VCaP (cell line): Measurements from ENCODE around the gene DMRTC2.

Experiments
- H3K27ac ChIP-seq: fragments of 450-650 bp; 2 replicates; pipeline ENCODE4 v1.5.1; 2017
- TF ChIP-seq, protein P1 (sequence below): fragments of 450-650 bp; conservative IDR thresholded peaks from 2 replicates; pipeline ENCODE4 v1.5.1; 2017; ENCODE audit warnings: mild to moderate bottlenecking, moderate library complexity

Gene DMRTC2

DNA sequence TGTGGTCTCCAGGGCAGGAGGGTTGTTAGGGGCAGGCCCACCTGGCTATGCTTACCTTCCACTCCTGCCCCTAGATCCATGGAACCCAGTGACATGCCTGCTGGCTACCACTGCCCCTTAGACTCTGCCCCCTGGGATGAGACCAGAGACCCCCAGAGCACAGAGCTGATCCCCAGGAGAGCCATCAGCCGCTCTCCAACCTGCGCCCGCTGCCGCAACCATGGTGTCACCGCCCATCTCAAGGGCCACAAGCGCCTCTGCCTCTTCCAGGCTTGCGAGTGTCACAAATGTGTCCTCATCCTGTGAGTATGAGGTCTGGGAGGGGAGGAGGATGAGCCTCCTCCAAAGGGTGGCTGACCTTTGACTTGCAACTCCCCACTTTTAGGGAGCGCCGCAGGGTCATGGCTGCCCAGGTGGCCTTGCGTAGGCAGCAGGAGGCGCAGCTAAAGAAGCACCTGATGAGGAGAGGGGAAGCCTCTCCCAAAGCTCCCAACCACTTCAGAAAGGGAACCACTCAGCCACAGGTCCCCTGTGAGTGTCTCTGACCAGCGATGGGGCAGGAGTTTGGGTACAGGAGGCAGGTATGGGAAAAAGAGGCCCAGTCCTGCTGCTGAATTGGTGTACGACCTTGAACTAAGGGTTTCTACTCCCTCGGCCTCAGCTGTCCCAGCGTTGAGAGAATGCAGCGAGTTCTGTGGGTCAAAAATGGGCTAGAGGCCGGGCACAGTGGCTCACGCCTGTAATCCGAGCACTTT, 2.7 kb downstream of the DMRTC2 start:
- no peak overlapping the region for H3K27ac ChIP-seq
- TF ChIP-seq, protein P1, sequence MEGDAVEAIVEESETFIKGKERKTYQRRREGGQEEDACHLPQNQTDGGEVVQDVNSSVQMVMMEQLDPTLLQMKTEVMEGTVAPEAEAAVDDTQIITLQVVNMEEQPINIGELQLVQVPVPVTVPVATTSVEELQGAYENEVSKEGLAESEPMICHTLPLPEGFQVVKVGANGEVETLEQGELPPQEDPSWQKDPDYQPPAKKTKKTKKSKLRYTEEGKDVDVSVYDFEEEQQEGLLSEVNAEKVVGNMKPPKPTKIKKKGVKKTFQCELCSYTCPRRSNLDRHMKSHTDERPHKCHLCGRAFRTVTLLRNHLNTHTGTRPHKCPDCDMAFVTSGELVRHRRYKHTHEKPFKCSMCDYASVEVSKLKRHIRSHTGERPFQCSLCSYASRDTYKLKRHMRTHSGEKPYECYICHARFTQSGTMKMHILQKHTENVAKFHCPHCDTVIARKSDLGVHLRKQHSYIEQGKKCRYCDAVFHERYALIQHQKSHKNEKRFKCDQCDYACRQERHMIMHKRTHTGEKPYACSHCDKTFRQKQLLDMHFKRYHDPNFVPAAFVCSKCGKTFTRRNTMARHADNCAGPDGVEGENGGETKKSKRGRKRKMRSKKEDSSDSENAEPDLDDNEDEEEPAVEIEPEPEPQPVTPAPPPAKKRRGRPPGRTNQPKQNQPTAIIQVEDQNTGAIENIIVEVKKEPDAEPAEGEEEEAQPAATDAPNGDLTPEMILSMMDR = no peak

DNA sequence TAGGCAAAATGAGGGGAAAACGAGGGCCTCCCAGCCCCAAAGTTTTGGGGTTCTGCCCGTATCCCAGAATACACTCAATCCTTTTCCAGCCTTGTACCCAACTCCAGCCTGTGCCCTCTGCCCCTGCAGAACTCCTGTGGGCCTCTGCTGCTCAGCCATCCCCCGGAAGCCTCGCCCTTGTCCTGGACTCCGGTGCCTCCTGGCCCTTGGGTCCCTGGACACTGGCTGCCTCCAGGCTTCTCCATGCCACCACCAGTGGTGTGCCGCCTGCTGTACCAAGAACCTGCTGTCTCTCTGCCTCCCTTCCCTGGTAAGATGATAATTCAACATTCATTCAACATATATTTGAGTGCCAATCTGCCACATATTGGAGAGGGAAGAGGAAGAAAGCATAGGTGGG, 3.8 kb downstream of the DMRTC2 start:
- TF ChIP-seq, protein P1 = no peak

DNA sequence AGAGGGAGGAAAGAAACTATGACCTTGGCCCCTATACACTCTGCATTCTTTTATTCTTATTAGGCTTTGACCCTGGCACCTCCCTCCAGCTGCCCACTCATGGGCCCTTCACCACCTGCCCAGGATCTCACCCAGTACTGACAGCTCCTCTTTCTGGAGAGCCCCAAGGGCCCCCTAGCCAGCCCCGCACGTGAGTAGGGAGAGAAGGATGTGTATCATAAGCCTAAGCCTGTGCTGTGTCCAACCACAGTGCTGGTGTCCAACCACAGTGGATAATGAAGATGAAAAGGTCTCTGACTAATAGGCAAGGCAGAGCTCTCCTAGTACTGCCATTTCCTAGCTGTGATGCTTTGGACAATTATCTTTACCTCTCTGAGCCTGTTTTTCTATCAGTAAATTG, 4.2 kb downstream of the DMRTC2 start:
- TF ChIP-seq, protein P1 = no peak
- no peak overlapping the region for H3K27ac ChIP-seq

More for the DNA sequence above, 3.8 kb downstream of the DMRTC2 start:
- no peak overlapping the region for H3K27ac ChIP-seq

DNA sequence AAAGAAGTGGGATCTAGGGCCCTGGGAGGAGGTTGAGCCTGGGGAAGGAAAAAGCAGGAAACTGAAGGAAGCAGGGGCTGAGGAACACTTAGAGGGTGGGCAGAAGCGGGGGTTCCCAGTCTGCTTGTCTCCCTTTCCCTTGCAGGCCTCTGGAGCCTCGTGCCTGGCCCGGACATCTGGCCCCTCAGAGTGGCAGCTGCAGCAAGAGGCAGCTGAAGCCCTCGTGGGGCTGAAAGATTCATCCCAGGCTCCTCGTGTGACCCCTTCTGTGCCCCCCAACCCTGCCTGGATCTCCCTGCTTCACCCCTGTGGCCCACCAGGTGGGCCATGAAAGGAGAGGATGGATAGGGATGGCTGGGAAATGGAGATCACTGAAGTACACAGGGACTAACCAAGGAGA, 5.5 kb downstream of the DMRTC2 start:
- H3K27ac ChIP-seq = no peak overlapping the region
- TF ChIP-seq, protein P1 = no peak

DNA sequence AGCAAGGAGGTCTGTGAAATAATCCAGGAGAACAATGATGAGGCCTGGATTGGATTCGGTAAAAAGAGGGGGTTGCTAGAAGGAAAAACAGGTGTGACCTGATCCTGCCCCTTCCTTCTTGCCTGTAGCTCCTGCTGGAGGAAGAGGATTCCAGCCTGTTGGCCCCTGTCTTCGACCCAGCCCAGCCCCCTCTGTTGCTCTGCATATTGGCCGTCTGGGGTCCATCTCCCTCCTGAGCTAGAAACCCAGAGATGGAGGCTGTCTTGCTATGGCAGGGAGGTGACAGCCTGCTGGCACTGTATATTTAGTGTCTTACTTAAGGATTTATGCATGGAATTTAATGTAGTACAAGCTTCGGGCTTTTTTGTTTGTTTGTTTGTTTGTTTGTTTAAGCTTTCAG, 6.6 kb downstream of the DMRTC2 start:
- TF ChIP-seq, protein P1 = no peak
- H3K27ac ChIP-seq = no peak overlapping the region

DNA sequence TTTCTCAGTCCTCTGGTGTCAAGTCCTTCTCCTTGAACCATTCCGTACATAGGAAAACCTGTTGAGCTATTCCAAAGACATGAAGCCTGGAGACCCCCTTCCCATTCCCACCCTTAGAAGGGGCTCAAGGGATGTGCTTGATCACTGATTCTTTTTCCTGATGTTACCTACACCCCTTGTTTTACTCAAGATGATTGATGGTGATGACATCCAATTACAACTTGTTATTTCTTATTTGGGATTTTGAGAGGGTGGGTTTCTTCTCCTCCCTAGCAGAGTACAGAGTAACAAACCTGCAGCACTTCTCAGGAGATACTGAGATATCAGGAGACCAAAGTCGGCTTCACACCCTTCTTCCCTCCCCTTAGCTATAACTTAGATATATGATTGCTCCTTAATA, 8.5 kb downstream of the DMRTC2 start:
- TF ChIP-seq, protein P1 = no peak
- no peak overlapping the region for H3K27ac ChIP-seq

DNA sequence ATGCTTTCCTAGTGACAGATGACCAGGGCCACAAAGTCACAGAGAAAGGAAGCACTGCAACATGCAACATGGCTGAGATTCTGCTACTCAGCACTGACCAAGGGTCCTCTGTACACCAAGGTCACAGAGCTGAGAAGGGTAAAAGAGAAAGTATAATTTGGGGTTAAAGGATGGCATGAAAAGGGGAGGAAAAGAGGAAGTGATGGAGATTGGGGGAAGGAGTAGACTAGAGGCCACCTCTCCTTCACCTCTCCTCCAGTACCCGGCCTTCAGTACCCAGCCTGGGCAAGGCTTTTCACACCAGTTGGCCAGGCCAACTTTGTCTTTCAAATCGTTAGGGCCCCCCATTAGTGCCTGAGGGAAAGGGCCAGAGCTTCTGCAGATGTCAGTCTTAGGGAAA, 8.9 kb downstream of the DMRTC2 start:
- TF ChIP-seq, protein P1 = no peak
- H3K27ac ChIP-seq = no peak overlapping the region
